Skin epidermis (tissue), 12 donors: ENCODE results near the gene PDXDC1.
"Not testable (repeated sequence)": the region's sequence is repeated elsewhere in the genome, so short reads cannot be mapped to it uniquely, and the experiment has no call there.

ENCODE experiments used
- H3K27ac ChIP-seq, 21 experiments: fragments of 200-600 bp; sonication (generic) in 11 of 21; one replicate each; pipeline ENCODE4 v1.5.0; 2020; ENCODE audit warnings: mild to moderate bottlenecking in 3 of 21, inconsistent platforms in 2 of 21, moderate library complexity in 2 of 21
- H3K4me3 ChIP-seq, 7 experiments: fragments of 200-600 bp; sonication (generic) in 2 of 7; one replicate each; pipeline ENCODE4 v1.5.0; 2020; ENCODE audit warnings: inconsistent platforms in 2 of 7, mild to moderate bottlenecking in 2 of 7, moderate library complexity in 1 of 7

PDXDC1 gene

DNA sequence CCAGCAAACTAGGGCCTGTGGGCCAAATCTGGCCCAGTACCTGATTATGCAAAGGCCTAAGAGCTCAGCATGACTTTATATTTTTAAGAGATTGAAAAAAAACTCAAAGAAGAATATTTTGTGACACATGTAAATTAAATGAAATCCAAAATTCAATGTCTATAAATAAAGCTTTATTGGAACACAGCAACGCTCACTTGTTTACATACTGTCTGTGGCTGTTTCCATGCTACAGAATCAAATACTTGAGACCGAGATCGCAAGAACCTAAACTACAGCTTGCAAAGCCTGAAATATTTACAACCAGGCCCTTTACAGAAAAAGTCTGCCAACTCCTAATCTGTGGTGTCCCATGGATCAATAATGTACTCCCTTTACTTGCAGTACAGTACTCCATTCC, 5.0 kb upstream of the PDXDC1 start:
- H3K27ac ChIP-seq, H3K4me3 ChIP-seq: not testable (repeated sequence)

DNA sequence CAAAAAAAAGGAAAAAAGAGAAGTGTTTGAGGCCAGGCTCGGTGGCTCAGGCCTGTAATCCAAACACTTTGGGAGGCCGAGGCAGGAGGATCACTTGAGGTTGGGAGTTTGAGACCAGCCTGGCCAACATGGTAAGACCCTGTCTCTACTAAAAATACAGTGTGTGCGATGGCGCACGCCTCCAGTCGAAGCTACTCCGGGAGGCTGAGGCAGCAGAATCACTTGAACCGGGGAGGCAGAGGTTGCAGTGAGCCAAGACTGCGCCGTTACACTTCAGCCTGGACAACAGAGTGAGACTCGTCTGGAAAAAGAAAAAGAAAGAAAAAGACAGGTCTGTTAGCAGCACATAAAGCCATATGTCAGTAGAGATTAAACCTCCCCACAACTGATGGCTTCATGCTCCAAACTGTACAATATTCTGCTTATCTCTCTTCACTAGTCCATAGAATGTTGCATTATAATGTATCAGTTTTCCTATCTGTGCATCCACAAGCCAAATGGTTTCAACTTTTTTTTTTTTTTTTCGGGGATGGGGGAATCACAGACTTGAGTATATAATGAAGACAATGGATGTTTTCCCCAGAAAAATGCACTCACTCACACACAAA, 3.1 kb upstream of the PDXDC1 start:
- not testable (repeated sequence) for H3K27ac ChIP-seq, H3K4me3 ChIP-seq

DNA sequence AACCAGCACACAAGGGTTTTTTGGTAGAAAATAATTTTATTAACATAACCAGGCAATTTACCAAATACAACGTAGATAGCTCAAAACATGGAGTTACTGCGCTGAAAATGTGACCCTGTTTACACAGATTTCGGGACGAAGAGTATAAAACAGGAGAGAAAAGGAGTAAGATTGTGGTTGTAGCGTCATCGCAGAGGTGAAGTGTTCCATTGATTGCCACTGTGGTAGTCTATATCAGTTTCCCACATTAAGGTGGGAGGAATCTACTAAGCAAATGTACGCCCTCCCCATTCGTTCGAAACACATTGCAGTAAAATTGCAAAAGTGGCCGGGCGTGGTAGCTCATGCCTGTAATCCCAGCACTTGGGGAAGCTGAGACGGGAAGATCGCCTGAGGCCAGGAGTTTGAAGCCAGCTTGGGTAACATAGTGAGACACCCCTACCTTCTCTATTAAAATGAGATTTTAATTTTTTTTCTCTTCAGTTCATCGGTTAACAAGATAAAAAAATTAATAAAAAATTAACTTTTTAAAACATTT, 972 bp upstream of the PDXDC1 start:
- peak overlapping the region in 14 of 21 experiments; percentile 87 to 99 (median 95) for H3K27ac ChIP-seq
- H3K4me3 ChIP-seq, result peak overlapping the region; percentile 92 to 100 (median 99)

DNA sequence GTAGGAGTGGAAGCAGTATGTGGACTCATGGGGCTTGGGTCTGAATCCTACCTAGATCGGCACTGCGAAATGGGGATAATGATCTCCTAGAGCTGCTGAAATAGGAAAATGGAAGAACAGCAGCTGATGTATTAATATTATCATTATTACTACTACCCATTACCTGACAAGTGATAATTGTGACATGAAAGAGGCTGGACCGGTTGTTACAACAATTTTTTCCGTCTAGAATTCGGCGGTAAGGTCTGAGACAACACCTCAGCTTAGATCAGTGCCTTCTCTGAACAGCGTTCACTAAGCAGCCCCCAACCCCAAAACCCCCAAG, 533 bp upstream of the PDXDC1 start:
- peak overlapping the region; percentile 87 to 99 (median 95) for H3K27ac ChIP-seq
- H3K4me3 ChIP-seq, result peak overlapping the region; percentile 92 to 100 (median 99)

DNA sequence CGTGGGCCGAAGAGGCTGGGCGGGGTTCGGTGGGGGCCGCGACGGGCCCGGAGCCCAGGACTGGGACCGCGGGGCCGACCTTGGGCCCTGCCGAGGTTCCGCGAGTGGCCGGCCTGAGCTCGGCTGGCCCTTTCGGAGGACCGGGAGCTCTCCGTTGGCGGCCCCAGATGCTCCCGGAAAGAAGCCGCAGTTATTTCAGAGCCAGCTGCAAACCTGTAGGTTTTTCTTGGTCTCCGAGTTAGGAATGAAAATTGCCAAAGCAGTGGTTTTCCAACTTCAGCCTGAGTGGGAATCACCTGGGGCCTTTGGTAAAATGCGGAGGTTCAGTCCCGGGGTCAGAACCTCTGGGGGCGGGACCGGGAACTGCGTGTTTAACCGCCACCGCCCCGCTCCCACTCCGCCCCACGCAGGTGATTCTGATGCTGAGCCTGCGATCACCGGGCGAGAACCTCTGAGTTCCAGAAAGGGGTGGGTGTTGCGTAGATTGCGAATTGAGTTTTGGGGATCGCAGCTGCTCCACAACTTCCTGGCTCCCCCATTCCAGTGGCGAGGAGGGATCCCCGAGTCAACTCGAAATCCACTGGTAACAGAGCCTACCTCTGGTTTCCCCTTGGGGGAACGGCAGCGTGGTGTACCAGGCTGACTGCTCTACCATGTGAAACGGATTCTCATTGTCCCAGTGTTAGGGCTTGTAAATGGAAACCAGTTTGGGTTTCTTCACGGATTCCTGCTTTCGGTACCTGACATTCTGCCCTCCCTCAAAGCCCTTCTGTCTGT, 780 bp downstream of the PDXDC1 start:
- H3K27ac ChIP-seq, result peak overlapping the region; percentile 87 to 99 (median 95)
- peak overlapping the region; percentile 92 to 100 (median 99) for H3K4me3 ChIP-seq

DNA sequence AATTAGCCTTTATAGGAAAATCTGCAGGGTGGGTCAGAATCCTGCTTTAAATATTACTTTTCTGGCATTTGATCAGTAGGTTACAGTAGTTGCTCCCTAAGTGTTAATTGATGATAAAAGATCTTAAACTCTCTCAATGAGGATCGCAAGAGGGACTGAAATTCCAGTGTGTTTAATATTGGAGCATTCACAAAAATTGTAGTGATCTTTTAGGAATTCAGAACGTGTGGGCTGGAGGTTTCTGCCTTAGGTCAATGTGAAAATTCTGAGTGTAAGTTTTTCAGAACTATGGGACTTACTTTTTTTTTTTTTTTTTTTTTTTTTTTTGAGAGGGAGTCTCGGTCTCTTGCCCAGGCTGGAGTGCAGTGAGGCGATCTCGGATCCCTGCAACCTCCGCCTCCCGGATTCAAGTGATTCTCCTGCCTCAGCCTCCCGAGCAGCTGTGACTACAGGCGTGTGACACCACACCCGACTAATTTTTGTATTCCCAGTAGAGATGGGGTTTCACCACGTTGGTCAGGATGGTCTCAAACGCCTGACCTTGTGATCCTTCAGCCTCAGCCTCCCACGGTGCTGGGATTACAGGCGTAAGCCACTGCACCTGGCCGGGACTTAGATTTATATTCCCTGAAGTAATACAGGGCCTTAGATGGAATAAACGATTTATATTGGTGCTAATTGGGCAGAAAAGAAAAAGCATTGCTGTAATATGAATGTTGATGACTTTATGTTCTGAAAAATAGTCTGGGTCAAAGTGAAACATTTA, 2.3 kb downstream of the PDXDC1 start:
- H3K27ac ChIP-seq, H3K4me3 ChIP-seq: not testable (repeated sequence)

DNA sequence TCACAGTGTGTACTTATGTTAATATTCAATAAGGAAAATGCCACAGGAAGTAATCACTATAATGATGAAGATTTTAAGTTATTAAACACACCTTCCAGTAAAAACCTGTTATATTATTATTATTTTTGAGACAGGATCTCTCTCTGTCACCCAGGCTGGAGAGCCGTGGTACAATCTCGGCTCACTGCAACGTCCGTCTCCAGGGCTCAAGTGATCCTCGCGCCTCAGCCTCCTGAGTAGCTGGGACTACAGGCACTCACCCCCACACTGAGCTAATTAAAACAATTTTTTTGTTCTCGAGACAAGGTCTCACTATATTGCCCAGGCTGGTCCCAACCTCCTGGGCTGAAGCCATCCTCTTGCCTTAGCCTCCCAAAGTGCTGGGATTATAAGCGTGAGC, 3.5 kb downstream of the PDXDC1 start:
- not testable (repeated sequence) for H3K4me3 ChIP-seq, H3K27ac ChIP-seq

DNA sequence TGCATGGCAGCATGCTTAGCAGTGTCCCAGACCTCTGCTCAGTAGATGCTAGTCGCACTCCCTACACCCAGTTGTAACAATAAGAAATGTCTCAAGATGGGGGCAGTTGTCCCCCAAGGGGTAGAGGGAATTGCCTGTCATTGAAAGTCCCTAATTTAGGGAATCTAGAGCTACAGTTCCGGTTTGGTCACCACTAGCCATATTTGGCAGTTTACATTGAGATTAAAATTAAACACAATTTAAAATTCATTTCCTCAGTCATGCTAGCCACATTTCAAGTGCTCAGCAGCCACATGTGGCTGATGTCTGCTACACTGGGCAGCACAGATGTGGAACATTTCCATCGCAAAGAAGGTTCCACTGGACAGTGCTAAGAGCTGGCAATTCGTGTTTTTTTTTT, 4.1 kb downstream of the PDXDC1 start:
- not testable (repeated sequence) for H3K4me3 ChIP-seq, H3K27ac ChIP-seq

DNA sequence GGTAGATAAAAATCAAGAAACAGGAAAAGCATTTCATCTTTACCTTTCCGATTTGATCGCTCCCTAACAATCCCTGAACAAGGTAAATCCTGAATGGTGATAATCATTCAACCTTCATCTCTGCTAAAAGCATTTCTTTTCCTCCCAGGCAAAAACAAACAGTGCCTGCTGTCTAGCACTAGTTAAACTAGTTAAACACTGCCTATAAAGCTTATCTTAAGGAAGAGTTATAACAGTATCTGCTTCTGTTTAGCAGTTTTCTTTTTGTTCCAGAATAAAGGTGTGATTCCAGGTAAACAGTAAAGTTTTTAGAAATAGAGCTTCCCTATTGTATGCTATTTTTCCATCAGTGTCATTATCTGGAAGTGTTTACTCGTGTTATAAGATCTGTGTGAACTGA, 6.4 kb downstream of the PDXDC1 start:
- not testable (repeated sequence) for H3K27ac ChIP-seq, H3K4me3 ChIP-seq

DNA sequence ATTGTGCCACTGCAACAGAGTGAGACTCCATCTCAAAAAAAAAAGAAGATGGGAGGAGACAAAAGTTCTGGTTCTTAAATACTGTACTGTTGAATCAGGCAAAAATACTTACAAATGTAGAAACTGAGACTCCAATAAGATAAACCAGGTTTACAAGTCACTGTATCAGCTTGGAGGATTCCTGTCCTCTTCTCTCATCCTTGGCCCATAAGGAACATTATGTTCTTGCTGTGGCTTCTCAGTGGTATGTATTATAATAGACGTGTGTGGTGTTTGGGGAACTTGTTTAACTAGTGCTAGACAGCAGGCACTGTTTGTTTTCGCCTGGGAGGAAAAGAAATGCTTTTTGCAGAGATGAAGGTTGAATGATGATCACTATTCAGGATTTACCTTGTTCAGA, 7.7 kb downstream of the PDXDC1 start:
- H3K4me3 ChIP-seq, H3K27ac ChIP-seq: not testable (repeated sequence)

DNA sequence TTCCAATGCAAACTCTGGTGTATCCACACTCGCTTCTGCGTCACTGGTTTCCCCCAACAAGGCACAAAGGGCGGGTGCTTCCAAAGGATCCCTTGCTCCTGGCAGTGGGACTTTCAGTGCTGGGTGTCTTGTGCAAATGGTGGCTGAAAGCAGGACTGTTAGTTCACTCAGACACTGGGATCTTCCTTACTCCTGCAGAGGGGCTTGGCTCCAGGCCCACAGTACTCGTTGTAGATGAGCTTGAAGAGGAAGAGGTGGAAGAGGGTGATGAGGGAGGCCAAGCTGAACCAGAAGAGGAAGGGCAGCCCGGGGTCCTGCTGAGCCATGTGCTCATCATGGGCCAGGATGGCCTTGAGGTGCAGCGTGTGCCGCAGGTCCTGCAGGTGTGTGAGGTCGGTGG, 13.3 kb downstream of the PDXDC1 start:
- not testable (repeated sequence) for H3K27ac ChIP-seq, H3K4me3 ChIP-seq

DNA sequence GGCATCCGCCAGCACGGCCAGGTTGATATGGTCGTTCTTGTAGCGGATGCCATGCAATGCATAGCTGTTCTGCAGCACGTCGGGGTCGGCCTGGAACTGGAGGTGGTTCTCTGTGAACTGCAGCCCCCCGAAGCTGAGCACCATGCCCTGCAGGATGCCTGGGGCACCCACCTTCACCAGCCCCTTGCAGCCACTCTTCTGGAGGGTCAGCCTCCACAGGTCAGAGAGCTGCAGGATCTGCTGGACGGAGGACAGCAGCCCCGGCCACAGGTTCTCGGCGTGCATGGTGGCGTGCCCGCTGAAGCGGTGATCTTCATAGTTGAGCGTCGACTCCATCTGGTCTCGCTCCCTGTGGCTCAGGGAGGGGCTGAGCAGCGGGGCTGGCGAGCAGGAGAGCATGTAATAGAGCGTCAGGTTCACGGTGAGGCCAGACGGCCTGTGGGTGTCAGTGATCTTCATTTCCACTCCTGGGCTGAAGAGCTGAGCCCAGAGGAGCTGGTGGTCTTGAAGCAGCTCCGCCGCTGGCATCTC, 13.9 kb downstream of the PDXDC1 start:
- not testable (repeated sequence) for H3K4me3 ChIP-seq, H3K27ac ChIP-seq

DNA sequence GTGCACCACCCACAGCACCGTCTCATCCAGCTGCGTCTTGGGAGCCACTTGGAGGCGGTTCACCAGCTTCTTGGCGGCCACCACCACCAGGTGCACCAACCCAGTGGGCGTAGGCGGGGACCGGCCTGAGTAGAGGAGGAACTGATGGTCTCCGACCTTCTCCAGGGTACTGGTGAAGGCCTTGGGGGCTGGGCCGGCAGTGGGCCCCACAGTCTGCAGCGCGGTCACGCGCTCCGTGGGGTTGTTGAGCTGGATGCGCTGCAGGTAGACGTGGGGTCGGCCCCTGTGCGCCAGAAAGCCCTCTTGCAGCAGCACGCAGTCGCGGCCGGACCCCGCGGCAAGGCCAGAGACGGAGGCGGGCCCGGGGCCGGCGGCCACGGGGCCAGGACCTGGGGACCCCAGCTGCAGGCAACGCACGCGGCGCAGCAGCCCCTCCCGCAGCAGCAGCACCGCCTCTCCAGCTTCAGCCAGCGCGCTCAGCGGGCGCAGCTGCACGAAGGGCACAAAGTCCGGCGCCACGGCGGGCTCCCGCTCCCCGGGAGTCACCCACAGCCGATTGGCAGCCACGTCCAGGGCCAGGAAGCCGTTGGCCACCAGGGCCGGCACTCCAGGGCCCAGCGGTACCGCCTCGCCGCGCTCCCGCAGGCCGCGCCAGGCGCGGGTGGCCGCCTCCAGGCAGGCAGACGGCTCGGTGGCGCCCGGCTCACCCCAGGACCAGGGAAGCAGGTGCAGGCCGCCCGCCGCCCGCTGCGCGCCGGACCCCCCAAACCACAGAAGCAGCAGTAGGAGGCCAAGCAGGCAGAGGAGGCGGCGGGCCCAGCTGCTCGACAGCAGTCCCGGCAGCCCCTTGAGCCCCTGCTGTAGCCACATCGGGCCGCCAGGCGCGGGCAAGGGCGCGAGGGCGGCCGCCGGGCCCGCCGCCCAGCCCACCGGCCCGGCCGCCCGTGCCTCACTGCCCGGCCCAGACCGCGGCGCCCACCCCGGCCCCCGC, 14.8 kb downstream of the PDXDC1 start:
- H3K27ac ChIP-seq, H3K4me3 ChIP-seq: not testable (repeated sequence)

DNA sequence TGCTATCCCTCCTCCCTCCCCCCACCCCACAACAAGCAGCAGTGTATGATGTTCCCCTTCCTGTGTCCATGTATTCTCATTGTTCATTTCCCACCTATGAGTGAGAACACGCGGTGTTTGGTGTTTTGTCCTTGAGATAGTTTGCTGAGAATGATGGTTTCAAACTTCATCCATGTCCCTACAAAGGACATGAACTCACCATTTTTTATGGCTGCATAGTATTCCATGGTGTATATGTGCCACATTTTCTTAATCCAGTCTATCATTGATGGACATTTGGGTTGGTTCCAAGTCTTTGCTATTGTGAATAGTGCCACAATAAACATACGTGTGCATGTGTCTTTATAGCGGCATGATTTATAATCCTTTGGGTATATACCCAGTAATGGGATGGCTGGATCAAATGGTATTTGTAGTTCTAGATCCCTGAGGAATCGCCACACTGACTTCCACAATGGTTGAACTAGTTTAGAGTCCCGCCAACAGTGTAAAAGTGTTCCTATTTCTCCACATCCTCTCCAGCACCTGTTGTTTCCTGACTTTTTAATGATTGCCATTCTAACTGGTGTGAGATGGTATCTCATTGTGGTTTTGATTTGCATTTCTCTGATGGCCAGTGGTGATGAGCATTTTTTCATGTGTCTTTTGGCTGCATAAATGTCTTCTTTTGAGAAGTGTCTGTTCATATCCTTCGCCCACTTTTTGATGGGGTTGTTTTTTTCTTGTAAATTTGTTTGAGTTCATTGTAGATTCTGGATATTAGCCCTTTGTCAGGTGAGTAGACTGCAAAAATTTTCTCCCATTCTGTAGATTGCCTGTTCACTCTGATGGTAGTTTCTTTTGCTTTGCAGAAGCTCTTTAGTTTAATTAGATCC, 18.7 kb downstream of the PDXDC1 start:
- H3K27ac ChIP-seq, H3K4me3 ChIP-seq: not testable (repeated sequence)

DNA sequence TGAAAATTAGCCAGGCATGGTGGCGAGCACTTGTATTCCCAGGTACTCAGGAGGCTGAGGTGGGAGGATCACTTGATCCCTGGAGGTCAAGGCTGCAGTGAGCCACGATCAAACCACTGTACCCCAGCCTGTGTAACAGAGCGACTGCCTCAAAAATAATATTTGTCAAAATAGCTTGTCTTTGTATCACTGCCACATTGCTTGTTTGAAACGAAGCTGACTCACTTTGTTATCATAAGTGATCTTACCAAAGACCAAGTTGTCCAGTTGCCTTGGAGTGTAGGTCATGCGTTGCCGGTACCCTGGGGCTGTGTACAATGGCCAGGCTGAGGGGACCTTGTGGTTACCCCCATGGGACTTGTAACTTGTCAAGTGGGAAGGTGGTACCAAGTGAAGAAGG, 21.9 kb downstream of the PDXDC1 start:
- not testable (repeated sequence) for H3K27ac ChIP-seq, H3K4me3 ChIP-seq

DNA sequence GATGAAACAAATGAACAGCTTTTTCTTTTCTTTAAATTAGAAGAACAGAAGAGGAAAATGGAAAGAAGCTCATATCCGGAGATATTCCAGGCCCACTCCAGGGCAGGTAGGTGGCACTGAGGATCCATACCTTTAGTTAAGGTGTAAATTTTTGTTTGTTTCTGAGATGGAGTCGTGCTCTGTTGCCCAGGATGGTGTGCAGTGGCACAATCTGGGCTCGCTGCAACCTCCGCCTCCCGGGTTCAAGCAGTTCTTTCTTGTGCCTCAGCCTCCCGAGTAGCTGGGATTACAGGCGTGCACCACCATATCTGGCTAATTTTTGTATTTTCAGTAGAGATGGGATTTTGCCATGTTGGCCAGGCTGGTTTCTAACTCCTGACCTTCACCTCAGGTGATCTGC, 23.5 kb downstream of the PDXDC1 start:
- H3K4me3 ChIP-seq, H3K27ac ChIP-seq: not testable (repeated sequence)

DNA sequence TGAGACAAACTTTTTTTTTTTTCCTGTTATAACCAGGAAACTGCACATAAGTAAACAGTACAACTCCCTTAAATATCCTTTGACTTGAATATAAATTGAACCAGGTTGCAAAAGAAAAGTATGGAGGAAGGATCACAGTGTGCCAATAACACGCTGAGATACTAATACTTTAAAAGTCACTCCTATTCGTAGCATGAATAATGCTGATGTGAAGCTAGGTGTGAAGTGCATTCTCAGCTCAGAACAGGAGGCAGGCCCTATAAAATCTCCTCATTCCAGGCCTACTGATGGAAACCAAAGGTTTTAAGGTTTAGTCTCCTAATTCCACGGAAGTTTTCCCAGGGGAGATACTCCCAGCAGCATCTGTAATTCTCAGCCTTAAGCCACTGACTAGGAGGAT, 25.0 kb downstream of the PDXDC1 start:
- H3K27ac ChIP-seq, H3K4me3 ChIP-seq: not testable (repeated sequence)

DNA sequence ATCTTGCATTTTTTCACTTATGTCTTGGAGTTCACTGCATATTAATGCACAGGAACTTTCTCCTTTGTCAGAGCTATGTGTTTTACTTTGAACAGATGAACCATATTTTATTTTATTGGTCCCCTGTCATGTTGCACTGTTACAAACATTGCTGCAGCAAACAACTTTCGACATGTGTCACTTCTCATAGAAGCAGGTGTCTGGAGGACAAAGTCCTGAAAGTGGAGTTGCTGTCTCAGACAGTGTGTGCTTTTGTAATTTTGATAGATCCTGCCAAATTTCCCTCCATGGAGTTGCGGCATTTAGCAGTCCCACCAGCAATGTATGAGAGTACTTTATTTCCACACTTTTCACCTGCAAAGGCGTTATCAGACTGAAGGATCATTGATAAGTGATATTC, 27.6 kb downstream of the PDXDC1 start:
- not testable (repeated sequence) for H3K4me3 ChIP-seq, H3K27ac ChIP-seq
